Placental pericyte (primary cell): ENCODE measurements around the gene SMTNL2. TPM values are rescaled to one million over a fixed set of nuclear protein-coding genes. Genes with fewer than 3 reads are reported as not detected.

Experiments
- small RNA-seq: library from RNA; depleted of rRNA; stranded (forward); fragments of <200 nt; gene quantifications from one replicate; pipeline ENCODE3, GENCODE V24; 2012; ENCODE audit warnings: low replicate concordance
- total RNA-seq: library from RNA; depleted of rRNA; stranded (reverse); fragments of >200 nt; gene quantifications from 2 replicates; pipeline ENCODE4 v1.2.3, GENCODE V29; 2012

The SMTNL2 gene
- not detected in 2 replicates for total RNA-seq

DNA sequence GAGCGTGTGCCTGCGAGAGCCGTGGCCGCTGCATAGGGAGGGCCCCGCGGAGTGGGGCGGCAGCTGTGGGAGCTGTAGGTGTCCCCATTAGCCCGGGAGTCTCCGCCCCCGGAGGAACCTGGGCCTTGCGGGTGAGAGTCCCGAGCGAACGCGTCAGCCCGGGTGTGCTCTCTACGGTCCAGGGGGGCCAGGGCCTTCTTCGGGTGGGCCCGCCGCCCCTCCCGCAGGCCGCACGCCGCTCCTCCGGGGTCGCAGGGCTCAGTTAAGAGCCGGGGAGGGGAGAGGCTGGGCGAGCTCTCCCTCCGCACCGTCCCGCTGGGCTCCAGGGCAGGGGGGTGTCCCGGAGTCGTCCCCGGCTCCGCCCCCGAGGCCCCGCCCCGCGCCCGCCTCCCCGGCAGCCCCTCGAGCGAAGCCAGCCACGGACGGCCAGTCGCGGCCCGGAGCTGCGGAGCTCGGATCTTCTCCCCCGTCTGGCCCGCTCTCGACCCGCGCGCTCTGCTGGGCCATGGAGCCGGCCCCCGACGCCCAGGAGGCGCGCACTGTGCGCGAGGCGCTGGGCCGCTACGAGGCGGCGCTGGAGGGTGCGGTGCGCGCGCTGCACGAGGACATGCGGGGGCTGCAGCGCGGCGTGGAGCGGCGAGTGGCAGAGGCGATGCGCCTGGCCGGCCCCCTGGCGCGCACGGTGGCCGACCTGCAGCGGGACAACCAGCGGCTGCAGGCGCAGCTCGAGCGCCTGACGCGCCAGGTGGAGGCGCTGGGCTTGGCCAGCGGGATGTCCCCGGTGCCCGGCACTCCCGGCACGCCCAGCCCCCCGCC is at the start of gene SMTNL2:
Gene SMTNL2, plus strand, starts transcription at position 429 of the 816 bp plus-strand sequence. Its CDS starts 77 bp downstream, at position 506.

GRCh38 chr17:4554997-4555799 is 29.1 kb upstream of the SMTNL2 start, which contains the start of gene MYBBP1A:
MYBBP1A (minus strand) TSS chr17:4555384; CDS start chr17:4555324, 60 bp downstream.

DNA sequence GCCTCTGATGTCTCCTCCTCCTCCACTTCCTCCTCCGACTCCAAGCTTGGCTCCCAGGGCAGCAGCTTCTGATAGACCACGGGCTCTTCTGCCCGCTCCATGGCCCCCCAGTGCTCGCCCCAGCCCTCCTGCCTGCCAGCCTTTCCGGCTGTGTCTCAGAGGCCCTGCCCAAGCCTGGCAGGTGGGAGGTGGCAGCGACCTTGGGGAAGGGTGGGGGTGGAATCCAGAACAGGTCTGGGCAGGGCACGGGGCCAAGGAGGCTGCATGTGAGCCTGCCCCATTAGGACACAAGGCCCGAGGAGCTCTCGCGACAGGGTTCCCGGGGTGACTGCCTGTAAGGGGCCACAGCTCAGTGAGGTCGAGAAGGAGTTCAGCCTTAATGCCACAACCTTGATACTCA is 23.9 kb upstream of the SMTNL2 start, which contains the start of gene GGT6:
Gene GGT6, minus strand, starts transcription at position 157 of the 400 bp plus-strand sequence. Its CDS starts 56 bp downstream, at position 101.

DNA sequence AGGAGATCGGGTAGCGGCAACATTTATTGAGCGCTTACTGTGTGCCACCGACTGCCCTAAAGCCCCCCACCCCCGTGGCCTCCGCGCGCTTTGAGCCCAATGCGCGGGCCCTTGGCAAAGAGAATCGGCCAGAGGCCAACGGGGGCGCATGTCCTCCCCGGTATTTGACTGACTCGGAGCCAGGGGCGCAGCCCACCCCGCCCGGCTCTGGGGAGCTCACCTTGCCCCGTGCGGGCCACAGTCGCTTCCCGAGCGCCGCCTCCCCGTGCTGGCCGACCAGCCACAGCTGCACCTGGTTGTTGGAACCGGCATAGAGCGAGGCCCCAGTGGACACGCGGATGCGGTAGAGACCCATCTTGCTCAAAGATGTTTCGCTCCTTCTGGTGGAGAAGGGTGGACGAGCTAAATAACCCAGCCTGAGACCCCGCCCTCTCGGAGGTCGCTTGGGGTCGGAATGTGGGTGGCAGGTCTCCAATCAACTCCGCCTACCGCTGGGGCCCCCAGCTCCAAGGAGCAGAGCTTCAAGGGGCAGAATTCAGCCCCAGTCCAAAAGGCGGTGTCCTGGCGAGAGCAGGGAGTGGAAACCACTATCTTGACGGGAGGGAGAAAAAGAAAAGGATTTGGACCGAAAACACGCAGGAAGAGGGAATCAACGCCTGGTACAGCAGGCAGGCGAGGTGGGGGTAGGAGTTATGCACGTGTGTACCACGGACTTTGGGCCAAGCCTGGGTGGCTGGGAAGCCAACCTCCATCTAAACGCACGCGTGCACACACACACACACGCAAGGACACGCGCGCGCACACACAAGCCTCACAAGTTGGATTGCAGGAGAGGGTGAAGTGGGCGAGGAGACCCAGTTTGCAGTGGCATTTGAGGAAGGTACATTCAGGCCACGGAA is 57.2 kb downstream of the SMTNL2 start, which contains the start of gene ALOX15:
Gene ALOX15, minus strand, starts transcription at position 382 of the 899 bp plus-strand sequence. Its CDS starts 27 bp downstream, at position 355.

Small RNA genes lying within 50 kb of the gene (small RNA-seq; reads per million reads assigned to genes)
- not detected for gene RNU6-955P

Other genes with a start within 250 kb of the SMTNL2 start
- gene UBE2G1, start 217.9 kb upstream of the SMTNL2 start, total RNA-seq = 31.5 and 52.0 TPM in 2 replicates
- not detected in 2 replicates for gene SPNS3, start 150.6 kb upstream of the SMTNL2 start, total RNA-seq
- 0.44 TPM in 1 of 2 replicates, not detected in the other for gene SPNS2, start 85.6 kb upstream of the SMTNL2 start, total RNA-seq
- 75.5 and 93.6 TPM in 2 replicates for gene MYBBP1A, start 29.1 kb upstream of the SMTNL2 start, total RNA-seq
- gene GGT6, start 24.0 kb upstream of the SMTNL2 start, total RNA-seq = not detected in 2 replicates
- gene ALOX15, start 57.1 kb downstream of the SMTNL2 start, total RNA-seq = 0.44 TPM in 1 of 2 replicates, not detected in the other
- gene PELP1, start 119.6 kb downstream of the SMTNL2 start, total RNA-seq = 20.6 and 31.5 TPM in 2 replicates
- 3.9 and 5.0 TPM in 2 replicates for gene ARRB2, start 126.1 kb downstream of the SMTNL2 start, total RNA-seq
- 8.9 and 13.3 TPM in 2 replicates for gene MED11, start 146.9 kb downstream of the SMTNL2 start, total RNA-seq
- 0.22 TPM in 1 of 2 replicates, not detected in the other for gene ZMYND15, start 155.3 kb downstream of the SMTNL2 start, total RNA-seq
- 0.57 and 3.1 TPM in 2 replicates for gene CXCL16, start 155.4 kb downstream of the SMTNL2 start, total RNA-seq
- not detected in 2 replicates for gene TM4SF5, start 187.4 kb downstream of the SMTNL2 start, total RNA-seq
- 1.8 TPM in 1 of 2 replicates, not detected in the other for gene VMO1, start 201.8 kb downstream of the SMTNL2 start, total RNA-seq
- gene GLTPD2, start 204.4 kb downstream of the SMTNL2 start, total RNA-seq = not detected in 2 replicates
- 112 and 162 TPM in 2 replicates for gene PSMB6, start 211.6 kb downstream of the SMTNL2 start, total RNA-seq
- gene PLD2, start 222.6 kb downstream of the SMTNL2 start, total RNA-seq = 16.0 and 18.3 TPM in 2 replicates
- 29.5 and 46.4 TPM in 2 replicates for gene MINK1, start 248.8 kb downstream of the SMTNL2 start, total RNA-seq